T-cell (primary cell): ENCODE results near the gene JAG2. TPM values are rescaled to one million over a fixed set of nuclear protein-coding genes. Genes with fewer than 3 reads are reported as not detected.

ENCODE experiments used
- ATAC-seq, 4 experiments: fragments of 200-7000 bp in 3 of 4; fragments of 150-1000 bp in 1 of 4; cut with Tn5 transposase; replicated peaks in 1 of 4; 1 replicate in 3 of 4; 2 replicates in 1 of 4; pipeline ENCODE4 v1.10.0; 2021; ENCODE audit warnings: moderate library complexity in 3 of 4, mild to moderate bottlenecking in 2 of 4, moderate number of reproducible peaks in 1 of 4
- CTCF ChIA-PET, 2 donors: fragments of 300-600 bp; sonication (Branson Sonifier 250); formaldehyde crosslinking; loops; one replicate each; lab custom pipeline; 2022; ENCODE audit warnings: antibody characterized with exemption in 2 of 2; lab: Charles Lee
- POLR2A ChIA-PET, 2 donors: fragments of 300-600 bp; sonication (Branson Sonifier 250); formaldehyde crosslinking; loops; one replicate each; lab custom pipeline; 2022; ENCODE audit warnings: antibody characterized with exemption in 2 of 2; lab: Charles Lee
- DNase-seq, 35 experiments: peaks; one replicate each; pipeline versions ENCODE4 v3.0.0 to v3.0.0-alpha.2; 2013 to 2023
- H3K27ac ChIP-seq: one replicate; pipeline ENCODE4 v1.5.1; 2013; ENCODE audit warnings: low read length
- H3K27me3 ChIP-seq, 2 experiments: replicated peaks in 1 of 2; 1 replicate in 1 of 2; 2 replicates in 1 of 2; pipeline versions ENCODE4 v1.6.1 to v1.7.0; 2013; ENCODE audit warnings: low read length in 1 of 2, mixed read lengths in 1 of 2; ENCODE audit not compliant: control insufficient read depth in 2 of 2, insufficient read depth in 2 of 2; ENCODE audit errors: extremely low read depth in 1 of 2
- H3K36me3 ChIP-seq, 2 donors: 1 replicate in 1 of 2; 2 replicates in 1 of 2; pipeline versions ENCODE4 v1.6.1 to v1.7.0; 2013; ENCODE audit warnings: low read length in 1 of 2; ENCODE audit not compliant: control insufficient read depth in 2 of 2, insufficient read depth in 1 of 2; ENCODE audit errors: extremely low read depth in 1 of 2
- H3K4me1 ChIP-seq, 2 experiments: 1 replicate in 1 of 2; 2 replicates in 1 of 2; pipeline versions ENCODE4 v1.6.1 to v1.7.0; 2013; ENCODE audit warnings: low read length in 2 of 2, mixed read lengths in 1 of 2; ENCODE audit not compliant: insufficient read depth in 2 of 2, control insufficient read depth in 1 of 2; ENCODE audit errors: extremely low read depth in 1 of 2
- H3K4me3 ChIP-seq, 2 donors: 1 replicate in 1 of 2; 2 replicates in 1 of 2; pipeline versions ENCODE4 v1.5.1 to v1.7.0; 2013; ENCODE audit warnings: mild to moderate bottlenecking in 2 of 2, low read length in 1 of 2, moderate library complexity in 1 of 2; ENCODE audit not compliant: control insufficient read depth in 1 of 2; ENCODE audit errors: extremely low read depth in 1 of 2
- H3K9me3 ChIP-seq: 2 replicates; pipeline ENCODE4 v1.7.0; 2013
- H3K27ac Mint-ChIP-seq, 2 donors: one replicate each; pipeline ENCODE4 v1.8.0; 2020 to 2021; ENCODE audit warnings: mild to moderate bottlenecking in 2 of 2, mixed read lengths in 2 of 2
- H3K27me3 Mint-ChIP-seq, 2 donors: one replicate each; pipeline ENCODE4 v1.8.0; 2021 to 2022; ENCODE audit warnings: mixed read lengths in 2 of 2
- H3K36me3 Mint-ChIP-seq: one replicate; pipeline ENCODE4 v1.8.0; 2021; ENCODE audit warnings: mixed read lengths
- H3K4me1 Mint-ChIP-seq, 3 donors: one replicate each; pipeline ENCODE4 v1.8.0; 2020 to 2022; ENCODE audit warnings: mixed read lengths in 3 of 3, mild to moderate bottlenecking in 1 of 3
- H3K4me3 Mint-ChIP-seq, 3 donors: one replicate each; pipeline ENCODE4 v1.8.0; 2020 to 2022; ENCODE audit warnings: mild to moderate bottlenecking in 3 of 3, mixed read lengths in 3 of 3, moderate library complexity in 3 of 3
- H3K9me3 Mint-ChIP-seq, 3 donors: one replicate each; pipeline ENCODE4 v1.8.0; 2020 to 2022; ENCODE audit warnings: mixed read lengths in 3 of 3
- whole genome bisulfite sequencing: methylation state at CpG from one replicate; pipeline ENCODE4 v1.1.5; 2013; ENCODE audit warnings: missing lambda C conversion rate; ENCODE audit not compliant: insufficient coverage; 5-methylcytosine and 5-hydroxymethylcytosine counted together
- total RNA-seq, 35 experiments: library from RNA in 6 of 35; stranded (reverse) in 6 of 35; fragments of 120-200 nt in 1 of 35; gene quantifications; one replicate each; pipeline versions ENCODE4 v1.2.1 to v1.2.4 and lab custom pipeline; 2013 to 2026

JAG2 gene
- total RNA-seq, 5 donors from 2014 or later (not counting 1 experiment from before 2014, with no cell fraction given): 0.76 to 1.9 (median 1.2) TPM

DNA sequence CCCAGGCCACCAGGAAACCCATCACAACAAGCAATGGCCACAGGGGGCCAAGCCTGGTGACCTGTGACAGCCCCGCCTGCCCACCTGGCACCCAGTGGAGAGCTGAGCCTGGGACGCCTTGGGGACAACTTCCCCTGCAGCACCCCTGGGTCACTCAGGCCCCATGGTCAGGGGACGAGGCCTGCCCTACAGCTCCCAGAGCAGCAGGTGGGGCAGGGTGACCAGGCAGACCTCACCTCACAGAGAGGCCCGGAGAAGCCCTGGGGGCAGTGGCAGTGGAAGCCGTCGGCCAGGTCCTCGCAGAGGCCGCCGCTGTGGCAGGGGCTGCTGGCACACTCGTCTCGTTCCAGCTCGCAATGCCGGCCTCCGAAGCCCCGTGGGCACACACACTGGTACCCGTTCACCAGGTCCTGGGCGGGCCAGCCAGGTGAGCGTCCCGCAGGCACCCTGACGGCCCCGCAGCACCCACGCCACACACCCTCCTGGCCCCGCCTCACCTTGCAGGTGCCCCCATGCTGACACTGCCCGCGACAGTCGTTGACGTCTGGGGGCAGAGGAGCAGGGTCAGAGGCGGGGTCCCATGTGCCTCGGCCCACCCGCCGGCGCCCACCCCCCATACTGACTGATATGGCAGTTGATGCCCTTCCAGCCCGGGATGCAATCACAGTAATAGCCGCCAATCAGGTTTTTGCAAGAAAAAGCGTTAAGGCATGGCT lies 18.1 kb downstream of the JAG2 start:
- Histone ChIP-seq H3K9me3 (no peaks in the 10 kb centered on the region), H3K4me3 (no peak overlapping the region), H3K36me3 (no peaks in the 10 kb centered on the region), H3K27me3 (no peaks in the 10 kb centered on the region), H3K4me1 (no peaks in the 10 kb centered on the region), H3K27ac (no peak overlapping the region)
- Mint-ChIP-seq H3K27ac (no peak overlapping the region), H3K4me3 (no peak overlapping the region), H3K27me3 (no peaks in the 10 kb centered on the region), H3K4me1 (no peaks in the 10 kb centered on the region), H3K9me3 (no peaks in the 10 kb centered on the region), H3K36me3 (no peaks in the 10 kb centered on the region)
- no peak for ATAC-seq
- POLR2A ChIA-PET: no interaction called here
- 83% methylated on average over 35 of the region's 35 CpGs for WGBS
- CTCF ChIA-PET: no interaction called here
- DNase-seq: no peak

DNA sequence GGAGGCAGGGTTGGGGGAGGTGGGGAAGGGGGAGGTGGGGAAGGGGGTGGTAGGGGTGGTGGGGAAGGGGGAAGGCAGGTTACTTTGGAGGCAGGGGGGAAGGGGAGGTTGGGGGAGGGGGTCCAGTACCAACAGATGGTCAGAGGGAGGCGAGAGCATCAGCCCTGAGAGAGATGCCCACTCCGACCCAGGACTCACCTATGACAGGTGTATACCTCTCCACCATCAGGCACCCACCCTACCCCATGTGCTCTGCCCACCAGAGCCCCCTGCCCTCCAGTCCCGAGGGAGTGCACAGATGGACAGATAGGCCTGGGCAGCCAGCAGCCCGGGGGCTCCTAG lies 18.6 kb downstream of the JAG2 start:
- DNase-seq (no peak), ATAC-seq (no peak)
- 83% methylated on average over 2 of the region's 4 CpGs for WGBS
- Mint-ChIP-seq H3K36me3 (no peaks in the 10 kb centered on the region), H3K27me3 (no peaks in the 10 kb centered on the region), H3K4me3 (no peak overlapping the region), H3K4me1 (no peaks in the 10 kb centered on the region), H3K27ac (no peak overlapping the region), H3K9me3 (no peaks in the 10 kb centered on the region)
- Histone ChIP-seq H3K27me3 (no peaks in the 10 kb centered on the region), H3K36me3 (no peaks in the 10 kb centered on the region), H3K27ac (no peak overlapping the region), H3K4me1 (no peaks in the 10 kb centered on the region), H3K4me3 (no peak overlapping the region), H3K9me3 (no peaks in the 10 kb centered on the region)
- ChIA-PET CTCF (no interaction called here), POLR2A (no interaction called here)

GRCh38 chr14:105149146-105149781 lies 19.3 kb downstream of the JAG2 start:
- H3K4me3 ChIP-seq: no peak overlapping the region
- no peaks in the 10 kb centered on the region for H3K4me1 ChIP-seq
- Mint-ChIP-seq H3K4me1 (no peaks in the 10 kb centered on the region), H3K36me3 (no peaks in the 10 kb centered on the region), H3K9me3 (no peaks in the 10 kb centered on the region), H3K4me3 (no peak overlapping the region), H3K27me3 (no peaks in the 10 kb centered on the region), H3K27ac (no peak overlapping the region)
- no peaks in the 10 kb centered on the region for H3K27me3 ChIP-seq
- ChIA-PET CTCF (no interaction called here), POLR2A (no interaction called here)
- ATAC-seq: no peak
- WGBS: 90% methylated on average over 15 of the region's 18 CpGs
- no peaks in the 10 kb centered on the region for H3K36me3 ChIP-seq
- DNase-seq: no peak
- H3K9me3 ChIP-seq: no peaks in the 10 kb centered on the region
- no peak overlapping the region for H3K27ac ChIP-seq

DNA sequence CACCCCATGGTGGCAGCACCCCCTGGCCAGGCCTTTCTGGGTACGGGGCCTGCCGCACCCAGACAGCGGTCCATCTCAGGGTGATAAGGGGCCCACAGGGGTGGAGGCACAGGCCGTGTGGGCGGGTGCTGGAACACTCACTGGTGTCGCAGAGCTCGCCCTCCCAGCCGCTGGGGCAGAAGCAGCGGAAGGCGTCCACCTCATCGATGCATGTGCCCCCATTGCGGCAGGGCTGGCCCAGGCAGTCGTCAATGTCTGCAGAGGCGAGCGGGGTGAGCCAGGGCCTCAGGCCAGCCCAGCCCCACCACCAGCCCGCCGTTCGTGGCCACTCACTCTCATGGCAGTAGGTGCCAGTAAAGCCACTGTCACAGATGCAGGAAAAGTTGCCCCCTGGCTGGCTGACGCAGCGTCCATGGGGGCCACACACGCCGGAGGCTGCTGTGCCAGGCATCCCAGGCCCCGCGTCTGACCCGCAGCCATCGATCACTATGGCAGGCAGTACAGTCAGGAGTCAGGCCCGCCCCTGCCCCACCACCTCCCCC lies 19.9 kb downstream of the JAG2 start:
- no peak overlapping the region for H3K27ac ChIP-seq
- ATAC-seq (no peak), DNase-seq (no peak)
- ChIA-PET CTCF (no interaction called here), POLR2A (no interaction called here)
- no peak overlapping the region for H3K4me3 ChIP-seq
- H3K27me3 ChIP-seq: no peaks in the 10 kb centered on the region
- Mint-ChIP-seq H3K27me3 (no peaks in the 10 kb centered on the region), H3K4me1 (no peaks in the 10 kb centered on the region), H3K27ac (no peak overlapping the region), H3K36me3 (no peaks in the 10 kb centered on the region), H3K9me3 (no peaks in the 10 kb centered on the region), H3K4me3 (no peak overlapping the region)
- 90% methylated on average over 26 of the region's 27 CpGs for WGBS
- no peaks in the 10 kb centered on the region for H3K4me1 ChIP-seq
- H3K36me3 ChIP-seq: no peaks in the 10 kb centered on the region
- no peaks in the 10 kb centered on the region for H3K9me3 ChIP-seq

GRCh38 chr14:105147671-105148603 lies 20.6 kb downstream of the JAG2 start:
- no peak for DNase-seq
- 93% methylated on average over 53 of the region's 62 CpGs for WGBS
- no peaks in the 10 kb centered on the region for H3K27me3 ChIP-seq
- H3K4me1 ChIP-seq: no peaks in the 10 kb centered on the region
- Mint-ChIP-seq H3K27me3 (no peaks in the 10 kb centered on the region), H3K27ac (no peak overlapping the region), H3K36me3 (no peaks in the 10 kb centered on the region), H3K4me1 (no peaks in the 10 kb centered on the region), H3K9me3 (no peaks in the 10 kb centered on the region), H3K4me3 (no peak overlapping the region)
- no peak overlapping the region for H3K4me3 ChIP-seq
- CTCF ChIA-PET: no interaction called here
- H3K9me3 ChIP-seq: no peaks in the 10 kb centered on the region
- no peaks in the 10 kb centered on the region for H3K36me3 ChIP-seq
- no peak for ATAC-seq
- POLR2A ChIA-PET: no interaction called here
- no peak overlapping the region for H3K27ac ChIP-seq

- H3K4me3 Mint-ChIP-seq: no peak overlapping the region
- no peak overlapping the region for H3K4me3 ChIP-seq
- no peaks in the 10 kb centered on the region for H3K9me3 Mint-ChIP-seq
- H3K4me1 Mint-ChIP-seq: no peaks in the 10 kb centered on the region
- H3K36me3 ChIP-seq: no peaks in the 10 kb centered on the region
- H3K27ac Mint-ChIP-seq: no peak overlapping the region
- DNase-seq: no peak
- no peak for ATAC-seq
- ChIA-PET POLR2A (no interaction called here), CTCF (no interaction called here)
- no peaks in the 10 kb centered on the region for H3K4me1 ChIP-seq
- whole genome bisulfite sequencing: 92% methylated on average over 16 of the region's 22 CpGs
- no peaks in the 10 kb centered on the region for H3K27me3 Mint-ChIP-seq
- no peaks in the 10 kb centered on the region for H3K36me3 Mint-ChIP-seq
- no peaks in the 10 kb centered on the region for H3K27me3 ChIP-seq
- no peak overlapping the region for H3K27ac ChIP-seq
- no peaks in the 10 kb centered on the region for H3K9me3 ChIP-seq
Measured at GRCh38 chr14:105146976-105147635, 21.5 kb downstream of the JAG2 start.
